Glutamatergic neuron (in vitro differentiated cells): ENCODE data around the gene COL4A3. TPM values are rescaled to one million over a fixed set of nuclear protein-coding genes. Genes with fewer than 3 reads are reported as not detected.
A peak's percentile ranks its signal among the peaks of the same experiment; 100 is the strongest.

Experiments
- DNase-seq: peaks from one replicate; pipeline ENCODE4 v3.0.0; 2022
- H3K27ac Mint-ChIP-seq: one replicate; pipeline ENCODE4 v1.8.0; 2020; ENCODE audit warnings: mild to moderate bottlenecking, mixed read lengths, inconsistent platforms; ENCODE audit not compliant: unreplicated experiment
- H3K27me3 Mint-ChIP-seq: one replicate; pipeline ENCODE4 v1.8.0; 2020; ENCODE audit warnings: mild to moderate bottlenecking, moderate library complexity, mixed read lengths, inconsistent platforms; ENCODE audit not compliant: unreplicated experiment
- H3K36me3 Mint-ChIP-seq: one replicate; pipeline ENCODE4 v1.8.0; 2020; ENCODE audit warnings: mild to moderate bottlenecking, mixed read lengths, inconsistent platforms; ENCODE audit not compliant: unreplicated experiment
- H3K4me1 Mint-ChIP-seq: one replicate; pipeline ENCODE4 v1.8.0; 2020; ENCODE audit warnings: mild to moderate bottlenecking, low read depth, mixed read lengths, inconsistent platforms; ENCODE audit not compliant: unreplicated experiment
- H3K4me3 Mint-ChIP-seq: one replicate; pipeline ENCODE4 v1.8.0; 2020; ENCODE audit warnings: mild to moderate bottlenecking, mixed read lengths, inconsistent platforms; ENCODE audit not compliant: unreplicated experiment
- H3K9me3 Mint-ChIP-seq: one replicate; pipeline ENCODE4 v1.8.0; 2020; ENCODE audit warnings: mild to moderate bottlenecking, moderate library complexity, mixed read lengths, inconsistent platforms; ENCODE audit not compliant: unreplicated experiment
- total RNA-seq: library from RNA; stranded (reverse); fragmentation: NEBNext Ultra II Directional; extraction: Animal tissue kit (Norgen Biotek cat#: 25700); gene quantifications from one replicate; pipeline ENCODE4 v1.2.1, GENCODE V29; 2021; ENCODE audit not compliant: unreplicated experiment
- TF ChIP-seq, protein P1 (sequence below): fragments of 200-600 bp; sonication (generic); IDR thresholded peaks from one replicate; pipeline ENCODE4 v1.5.0; 2021; ENCODE audit not compliant: partially characterized antibody, unreplicated experiment

COL4A3 gene
- total RNA-seq, 1 donor from 2014 or later = not detected

DNA sequence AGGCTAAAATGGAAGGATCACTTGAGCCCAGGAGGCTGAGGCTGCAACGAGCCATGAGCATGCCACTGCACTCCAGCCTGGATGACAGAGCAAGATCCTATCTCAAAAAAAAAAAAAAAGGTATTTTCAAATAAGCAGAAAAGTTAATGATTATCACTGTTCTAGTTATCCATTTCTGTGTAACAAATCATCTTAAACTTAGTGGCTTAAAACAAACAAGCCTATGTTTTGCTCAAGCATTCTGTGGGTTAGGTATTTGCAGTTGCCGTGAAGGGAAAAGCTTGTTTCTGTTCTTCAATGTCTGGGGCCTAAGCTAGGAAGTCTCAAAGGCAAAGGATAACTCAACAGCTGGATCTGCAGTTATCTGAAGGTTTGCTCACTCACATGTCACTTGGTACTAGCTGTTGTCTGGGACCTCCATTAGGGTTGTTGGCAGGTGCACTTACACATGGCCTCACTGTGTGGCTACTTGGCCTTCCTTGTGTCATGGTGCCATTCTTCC is 174.7 kb downstream of the COL4A3 start:
- H3K4me3 Mint-ChIP-seq = no peak overlapping the region
- TF ChIP-seq, protein P1, sequence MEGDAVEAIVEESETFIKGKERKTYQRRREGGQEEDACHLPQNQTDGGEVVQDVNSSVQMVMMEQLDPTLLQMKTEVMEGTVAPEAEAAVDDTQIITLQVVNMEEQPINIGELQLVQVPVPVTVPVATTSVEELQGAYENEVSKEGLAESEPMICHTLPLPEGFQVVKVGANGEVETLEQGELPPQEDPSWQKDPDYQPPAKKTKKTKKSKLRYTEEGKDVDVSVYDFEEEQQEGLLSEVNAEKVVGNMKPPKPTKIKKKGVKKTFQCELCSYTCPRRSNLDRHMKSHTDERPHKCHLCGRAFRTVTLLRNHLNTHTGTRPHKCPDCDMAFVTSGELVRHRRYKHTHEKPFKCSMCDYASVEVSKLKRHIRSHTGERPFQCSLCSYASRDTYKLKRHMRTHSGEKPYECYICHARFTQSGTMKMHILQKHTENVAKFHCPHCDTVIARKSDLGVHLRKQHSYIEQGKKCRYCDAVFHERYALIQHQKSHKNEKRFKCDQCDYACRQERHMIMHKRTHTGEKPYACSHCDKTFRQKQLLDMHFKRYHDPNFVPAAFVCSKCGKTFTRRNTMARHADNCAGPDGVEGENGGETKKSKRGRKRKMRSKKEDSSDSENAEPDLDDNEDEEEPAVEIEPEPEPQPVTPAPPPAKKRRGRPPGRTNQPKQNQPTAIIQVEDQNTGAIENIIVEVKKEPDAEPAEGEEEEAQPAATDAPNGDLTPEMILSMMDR = no peak
- H3K4me1 Mint-ChIP-seq = peaks cover 6% of the 10 kb centered on the region
- no peak overlapping the region for H3K27ac Mint-ChIP-seq
- peaks cover 2% of the 10 kb centered on the region for H3K9me3 Mint-ChIP-seq
- no peak for DNase-seq
- no peaks in the 10 kb centered on the region for H3K36me3 Mint-ChIP-seq
- no peaks in the 10 kb centered on the region for H3K27me3 Mint-ChIP-seq

DNA sequence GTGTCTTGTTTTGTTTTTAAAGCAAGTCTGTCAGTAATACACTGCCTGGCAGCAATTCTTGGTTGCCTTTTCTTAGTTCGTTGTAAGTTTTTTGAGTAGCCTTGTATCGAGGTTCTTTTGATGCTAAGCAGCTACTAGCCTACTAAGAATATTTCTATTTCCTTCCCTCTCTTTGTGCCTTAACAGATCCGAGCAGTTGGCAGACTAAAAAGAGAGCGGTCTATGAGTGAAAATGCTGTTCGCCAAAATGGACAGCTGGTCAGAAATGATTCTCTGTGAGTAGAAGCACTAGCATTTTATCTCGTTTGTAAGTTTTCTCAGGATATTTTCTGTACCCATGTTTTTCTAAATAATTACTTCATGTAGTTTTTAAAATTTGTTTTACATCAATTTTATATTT is 175.7 kb downstream of the COL4A3 start:
- Mint-ChIP-seq H3K9me3 (peaks cover under 1% of the 10 kb centered on the region), H3K27ac (no peak overlapping the region), H3K4me1 (peaks cover 6% of the 10 kb centered on the region), H3K27me3 (no peaks in the 10 kb centered on the region), H3K4me3 (no peak overlapping the region), H3K36me3 (no peaks in the 10 kb centered on the region)
- TF ChIP-seq, protein P1 = no peak
- DNase-seq = no peak

DNA sequence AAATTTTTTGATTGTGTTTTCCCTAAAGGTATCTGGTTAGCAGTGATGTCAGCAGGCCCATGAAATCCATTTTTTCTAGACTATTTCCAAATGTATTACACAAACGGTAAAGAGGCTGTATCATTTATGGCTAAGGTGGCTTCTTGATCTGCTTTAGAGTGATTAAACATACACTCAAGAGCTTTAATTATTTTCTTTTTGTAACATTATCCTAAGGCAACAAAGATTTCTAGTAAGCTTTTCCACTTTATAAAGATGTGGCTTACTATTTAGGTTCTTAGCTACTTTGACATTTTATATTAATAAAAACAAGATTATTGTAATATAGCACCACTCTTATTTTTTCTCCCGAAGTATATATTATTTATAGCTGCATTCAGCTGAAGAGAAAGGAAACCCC is 177.1 kb downstream of the COL4A3 start:
- no peaks in the 10 kb centered on the region for H3K27me3 Mint-ChIP-seq
- peaks cover 7% of the 10 kb centered on the region for H3K4me1 Mint-ChIP-seq
- H3K4me3 Mint-ChIP-seq = no peak overlapping the region

DNA sequence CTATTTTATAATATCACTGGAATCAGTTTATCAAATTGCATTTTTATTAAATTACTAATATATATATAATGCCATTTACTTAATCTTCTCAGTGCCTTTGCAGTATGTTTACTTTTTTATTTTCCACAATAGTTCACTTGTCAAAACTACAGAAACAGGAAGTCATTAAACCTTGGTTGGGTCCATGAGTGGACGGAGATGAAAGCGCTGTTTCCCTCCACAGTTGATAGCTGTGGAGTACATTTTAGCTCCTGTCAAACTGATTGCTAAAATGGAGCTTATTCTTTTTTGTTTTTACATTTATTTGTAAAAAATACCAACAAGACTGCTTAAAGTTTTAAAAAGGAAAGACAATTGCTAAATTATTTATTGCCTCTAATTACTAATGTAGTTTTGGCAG is 179.8 kb downstream of the COL4A3 start:
- no peaks in the 10 kb centered on the region for H3K27me3 Mint-ChIP-seq
- TF ChIP-seq, protein P1 = no peak
- peaks cover 15% of the 10 kb centered on the region for H3K4me1 Mint-ChIP-seq
- no peak for DNase-seq
- no peaks in the 10 kb centered on the region for H3K9me3 Mint-ChIP-seq
- no peak overlapping the region for H3K27ac Mint-ChIP-seq
- H3K4me3 Mint-ChIP-seq = no peak overlapping the region
- H3K36me3 Mint-ChIP-seq = no peaks in the 10 kb centered on the region

More for the DNA sequence above, 177.1 kb downstream of the COL4A3 start:
- no peak for DNase-seq
- no peaks in the 10 kb centered on the region for H3K36me3 Mint-ChIP-seq
- no peaks in the 10 kb centered on the region for H3K9me3 Mint-ChIP-seq
- TF ChIP-seq, protein P1 = no peak
- no peak overlapping the region for H3K27ac Mint-ChIP-seq

DNA sequence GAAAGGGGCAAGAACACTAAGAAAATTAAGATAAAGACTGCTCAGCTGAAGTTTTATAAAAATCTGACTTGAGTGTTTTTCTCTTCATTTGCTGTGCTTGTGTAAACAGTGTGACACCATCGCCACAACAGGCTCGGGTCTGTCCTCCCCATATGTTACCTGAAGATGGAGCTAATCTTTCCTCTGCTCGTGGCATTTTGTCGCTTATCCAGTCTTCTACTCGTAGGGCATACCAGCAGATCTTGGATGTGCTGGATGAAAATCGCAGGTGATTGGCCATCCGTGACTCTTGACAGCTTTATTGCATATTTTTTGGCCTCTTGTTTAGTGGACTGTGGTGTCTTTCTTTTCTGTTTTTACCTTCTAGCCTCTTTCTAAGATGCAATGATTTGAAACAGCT is 182.7 kb downstream of the COL4A3 start:
- no peaks in the 10 kb centered on the region for H3K36me3 Mint-ChIP-seq

More for the DNA sequence above, 182.7 kb downstream of the COL4A3 start:
- H3K4me3 Mint-ChIP-seq = no peak overlapping the region
- no peaks in the 10 kb centered on the region for H3K27me3 Mint-ChIP-seq
- no peak for DNase-seq
- H3K27ac Mint-ChIP-seq = peak overlapping the region; percentile 54
- TF ChIP-seq, protein P1 = no peak
- H3K4me1 Mint-ChIP-seq = peaks cover 14% of the 10 kb centered on the region
- no peaks in the 10 kb centered on the region for H3K9me3 Mint-ChIP-seq
